ENCODE measurements around the gene CABP2. TPM values are rescaled to one million over a fixed set of nuclear protein-coding genes. Genes with fewer than 3 reads are reported as not detected.

The CABP2 gene
- total and polyA plus RNA-seq, 10 of the 15 experiments (the other 5 are each of a cell fraction or from before 2014, with no cell fraction given) = not detected

- TF ChIP-seq ZNF274 (IDR thresholded peaks at IDR 0.05; ENCODE audit: insufficient read depth, insufficient read length) = no peak
These were observed 18.9 kb upstream of the CABP2 start (continued) for GRCh38 chr11:67542169-67542568.

GRCh38 chr11:67541198-67541597, 18.0 kb upstream of the CABP2 start:
- SMC1A ChIA-PET (ENCODE audit: uncharacterized antibody, unreplicated experiment) = no interaction called here
- CTCF ChIA-PET = interaction anchor here (1.0 kb wide), 1 partner anchor 50 kb away, joined by 3 read pairs; no protein-coding TSS in a partner anchor
- H3K36me3 ChIP-seq (ENCODE audit: control insufficient read depth in 2 of 2, insufficient read depth in 2 of 2, low read length in 1 of 2) = no peaks in the 10 kb centered on the region

More at GRCh38 chr11:67541198-67541597, 18.0 kb upstream of the CABP2 start:
- POLR2A ChIA-PET = no interaction called here
- in situ Hi-C loops (cut with MboI) (no loop called here), intact Hi-C loops (cut with micrococcal nuclease; ENCODE audit: unreplicated experiment) (no loop called here)
- ATAC-seq = no peak
- no peak overlapping the region for H3K4me2 ChIP-seq (ENCODE audit: control insufficient read depth, insufficient read depth)
- H3K4me3 ChIP-seq = no peak overlapping the region
- RAD21 ChIA-PET (ENCODE audit: unreplicated experiment) = no interaction called here
- no peak for FAIRE-seq
- 27% methylated on average over 6 of the region's 6 CpGs for WGBS (ENCODE audit: insufficient coverage, insufficient replicate concordance, low lambda C conversion rate, missing lambda C conversion rate)
- H3K9ac ChIP-seq (ENCODE audit: control insufficient read depth, insufficient read depth, low read length) = no peak overlapping the region
- no peaks in the 10 kb centered on the region; a peak in 1 of 4 replicates for H3K27me3 ChIP-seq (replicated peaks in 1 of 2; ENCODE audit: control insufficient read depth in 2 of 2, insufficient read depth in 2 of 2, low read length in 1 of 2)
- H2AFZ ChIP-seq (ENCODE audit: control insufficient read depth, low read depth, low read length) = no peak overlapping the region
- H3K4me1 ChIP-seq (ENCODE audit: control insufficient read depth, insufficient read depth, low read length) = no peaks in the 10 kb centered on the region
- H4K20me1 ChIP-seq (ENCODE audit: control insufficient read depth, insufficient read depth) = no peaks in the 10 kb centered on the region
- H3K79me2 ChIP-seq (ENCODE audit: control insufficient read depth, insufficient read depth, low read length) = no peaks in the 10 kb centered on the region
- no peak for DNase-seq (ENCODE audit: low read depth, low spot score)
- TF ChIP-seq ZNF207 (IDR thresholded peaks at IDR 0.05; ENCODE audit: borderline replicate concordance) (no peak), FOXM1 (IDR thresholded peaks at IDR 0.05; ENCODE audit: low read depth, low read length) (no peak), SMAD1 (IDR thresholded peaks at IDR 0.05; ENCODE audit: low read depth, partially characterized antibody) (no peak), MXI1 (IDR thresholded peaks at IDR 0.05; ENCODE audit: low read depth, low read length) (no peak), ELK1 (IDR thresholded peaks at IDR 0.05; ENCODE audit: low read depth, low read length) (no peak), DPF2 (IDR thresholded peaks at IDR 0.05) (no peak), PML (IDR thresholded peaks at IDR 0.05; ENCODE audit: low read length) (no peak), HSF1 (IDR thresholded peaks at IDR 0.05; ENCODE audit: low read depth, low read length) (no peak)
- BruUV-seq (replicated peaks) = no TSS peak
- no peak overlapping the region for H3K27ac ChIP-seq (ENCODE audit: control insufficient read depth, insufficient read depth)
- H3K9me3 ChIP-seq (replicated peaks; ENCODE audit: control insufficient read depth, insufficient read depth, low read length) = no peaks in the 10 kb centered on the region; the same call in 2 of the 3 replicates
